HEK293 (cell line): Measurements from ENCODE around the gene KAT14.

Experiments
- CTCF ChIA-PET: fragments of 350-600 bp; formaldehyde crosslinking; extraction: SDS; loops from one replicate; lab custom pipeline; 2021; ENCODE audit warnings: antibody characterized with exemption; lab: Yijun Ruan, JAX
- POLR2A ChIA-PET: fragments of 300-600 bp; formaldehyde crosslinking; extraction: SDS; loops from one replicate; lab custom pipeline; 2020; ENCODE audit warnings: antibody characterized with exemption, inconsistent platforms; lab: Yijun Ruan, JAX
- H3K27ac ChIP-seq: fragments of 200-500 bp; sonication (Bioruptor generic); 2 replicates; pipeline ENCODE4 v1.5.1; 2014; ENCODE audit warnings: low read depth, low read length, control low read depth, inconsistent platforms; ENCODE audit errors: extremely low read depth
- H3K36me3 ChIP-seq, 2 experiments: fragments of 200-500 bp in 1 of 2; sonication (Bioruptor generic) in 1 of 2; 1 replicate in 1 of 2; 2 replicates in 1 of 2; pipeline ENCODE4 v1.5.1; 2014 to 2017; ENCODE audit warnings: inconsistent platforms in 2 of 2, low read length in 2 of 2; ENCODE audit not compliant: control insufficient read depth in 2 of 2, insufficient read depth in 1 of 2
- H3K4me1 ChIP-seq: fragments of 200-500 bp; sonication (Bioruptor generic); 2 replicates; pipeline ENCODE4 v1.5.1; 2014; ENCODE audit warnings: mild to moderate bottlenecking, low read length, inconsistent platforms; ENCODE audit not compliant: control insufficient read depth, insufficient read depth
- H3K4me3 ChIP-seq: 2 replicates; pipeline ENCODE4 v1.5.1; 2011; ENCODE audit warnings: low read depth, mild to moderate bottlenecking, control low read depth, low read length, moderate library complexity
- H3K9me3 ChIP-seq: fragments of 200-500 bp; sonication (Bioruptor generic); 2 replicates; pipeline ENCODE4 v1.5.1; 2014; ENCODE audit warnings: low read depth, low read length, inconsistent platforms; ENCODE audit not compliant: control insufficient read depth, insufficient read depth
- EGR2 ChIP-seq: fragments of 450-650 bp; formaldehyde crosslinking; IDR thresholded peaks from 2 replicates; pipeline ENCODE4 v1.5.1; 2016; ENCODE audit warnings: low read depth, missing biosample characterization, missing genetic modification characterization
- FEZF1 ChIP-seq: fragments of 450-650 bp; formaldehyde crosslinking; IDR thresholded peaks from 2 replicates; pipeline ENCODE4 v1.5.1; 2016; ENCODE audit warnings: missing biosample characterization, missing genetic modification characterization
- GLIS1 ChIP-seq: fragments of 450-650 bp; formaldehyde crosslinking; IDR thresholded peaks from 2 replicates; pipeline ENCODE4 v1.5.1; 2016; ENCODE audit warnings: missing biosample characterization, missing genetic modification characterization
- GLIS2 ChIP-seq: fragments of 450-650 bp; formaldehyde crosslinking; IDR thresholded peaks from 2 replicates; pipeline ENCODE4 v1.5.1; 2016; ENCODE audit warnings: missing biosample characterization, missing genetic modification characterization
- MYNN ChIP-seq: fragments of 450-650 bp; formaldehyde crosslinking; IDR thresholded peaks from 2 replicates; pipeline ENCODE4 v1.5.1; 2016; ENCODE audit warnings: missing biosample characterization, missing genetic modification characterization, borderline replicate concordance
- PRDM10 ChIP-seq: fragments of 450-650 bp; formaldehyde crosslinking; IDR thresholded peaks from 2 replicates; pipeline ENCODE4 v1.5.1; 2016; ENCODE audit warnings: missing biosample characterization, missing genetic modification characterization
- REST ChIP-seq: fragments of 450-650 bp; formaldehyde crosslinking; IDR thresholded peaks from 2 replicates; pipeline ENCODE4 v1.5.1; 2016; ENCODE audit warnings: missing biosample characterization, missing genetic modification characterization
- TRIM28 ChIP-seq: IDR thresholded peaks from 2 replicates; pipeline ENCODE4 v1.6.1; 2011; ENCODE audit warnings: low read length, control low read depth, borderline replicate concordance
- ZBTB17 ChIP-seq: fragments of 450-650 bp; formaldehyde crosslinking; IDR thresholded peaks from 2 replicates; pipeline ENCODE4 v1.5.1; 2016; ENCODE audit warnings: missing biosample characterization, missing genetic modification characterization
- ZBTB20 ChIP-seq: fragments of 450-650 bp; formaldehyde crosslinking; IDR thresholded peaks from 2 replicates; pipeline ENCODE4 v1.5.1; 2016; ENCODE audit warnings: missing biosample characterization, missing genetic modification characterization
- ZBTB48 ChIP-seq: fragments of 450-650 bp; formaldehyde crosslinking; IDR thresholded peaks from 2 replicates; pipeline ENCODE4 v1.5.1; 2016; ENCODE audit warnings: missing biosample characterization, missing genetic modification characterization
- ZIC2 ChIP-seq: fragments of 450-650 bp; formaldehyde crosslinking; IDR thresholded peaks from 2 replicates; pipeline ENCODE4 v1.5.1; 2016; ENCODE audit warnings: missing biosample characterization, missing genetic modification characterization
- ZNF114 ChIP-seq: fragments of 450-650 bp; formaldehyde crosslinking; IDR thresholded peaks from 2 replicates; pipeline ENCODE4 v1.5.0; 2017; ENCODE audit warnings: missing biosample characterization, missing genetic modification characterization
- ZNF202 ChIP-seq: fragments of 450-650 bp; formaldehyde crosslinking; IDR thresholded peaks from 2 replicates; pipeline ENCODE4 v1.5.1; 2016; ENCODE audit warnings: missing biosample characterization, missing genetic modification characterization, borderline replicate concordance
- ZNF211 ChIP-seq: fragments of 450-650 bp; formaldehyde crosslinking; IDR thresholded peaks from 2 replicates; pipeline ENCODE4 v1.5.1; 2016; ENCODE audit warnings: low read depth, missing biosample characterization, missing genetic modification characterization
- ZNF335 ChIP-seq: fragments of 450-650 bp; formaldehyde crosslinking; conservative IDR thresholded peaks from 2 replicates; pipeline ENCODE4 v1.5.1; 2016; ENCODE audit warnings: missing biosample characterization, missing genetic modification characterization
- ZNF416 ChIP-seq: fragments of 450-650 bp; formaldehyde crosslinking; IDR thresholded peaks from 2 replicates; pipeline ENCODE4 v1.5.1; 2016; ENCODE audit warnings: missing biosample characterization, missing genetic modification characterization
- ZNF501 ChIP-seq: fragments of 450-650 bp; formaldehyde crosslinking; IDR thresholded peaks from 2 replicates; pipeline ENCODE4 v1.5.1; 2016; ENCODE audit warnings: missing biosample characterization, missing genetic modification characterization
- ZNF664 ChIP-seq: fragments of 450-650 bp; formaldehyde crosslinking; IDR thresholded peaks from 2 replicates; pipeline ENCODE4 v1.5.1; 2016; ENCODE audit warnings: missing biosample characterization, missing genetic modification characterization
- ZNF701 ChIP-seq: fragments of 450-650 bp; formaldehyde crosslinking; IDR thresholded peaks from 2 replicates; pipeline ENCODE4 v1.5.1; 2016; ENCODE audit warnings: missing biosample characterization, missing genetic modification characterization
- TF ChIP-seq, protein P1 (sequence below): fragments of 450-650 bp; formaldehyde crosslinking; IDR thresholded peaks from 2 replicates; pipeline ENCODE4 v1.5.1; 2016; ENCODE audit warnings: missing biosample characterization, missing genetic modification characterization
- TF ChIP-seq, protein P2 (sequence below): fragments of 450-650 bp; formaldehyde crosslinking; IDR thresholded peaks from 2 replicates; pipeline ENCODE4 v1.5.1; 2016; ENCODE audit warnings: missing biosample characterization, missing genetic modification characterization
- TF ChIP-seq, protein P3 (sequence below): fragments of 450-650 bp; formaldehyde crosslinking; IDR thresholded peaks from 2 replicates; pipeline ENCODE4 v1.5.1; 2016; ENCODE audit warnings: missing biosample characterization, missing genetic modification characterization
- TF ChIP-seq, protein P4 (sequence below): fragments of 450-650 bp; IDR thresholded peaks from 2 replicates; pipeline ENCODE4 v1.5.1; 2018; ENCODE audit warnings: missing biosample characterization, mild to moderate bottlenecking, missing genetic modification characterization

The KAT14 gene

GRCh38 chr20:18224968-18225568, 87.4 kb downstream of the KAT14 start:
- Histone ChIP-seq H3K36me3 (no peaks in the 10 kb centered on the region), H3K9me3 (no peaks in the 10 kb centered on the region), H3K4me3 (no peak overlapping the region), H3K4me1 (peaks cover 8% of the 10 kb centered on the region), H3K27ac (no peak overlapping the region)
- ChIA-PET POLR2A (interaction anchor here (0.6 kb wide), 1 partner anchor 15 kb away, joined by 3 read pairs; no protein-coding TSS in a partner anchor), CTCF (interaction anchor here (0.6 to 1.3 kb wide), 2 partner anchors 11 to 51 kb away, joined by 3 read pairs; no protein-coding TSS in a partner anchor)
- TF ChIP-seq ZNF701 (tag by site-specific recombination) (no peak), GLIS1 (tag by site-specific recombination) (peak; percentile 68), TRIM28 (peak; percentile 56), GLIS2 (tag by site-specific recombination) (peak; percentile 14; the same call in 1 of the 2 replicates), ZNF211 (tag by site-specific recombination) (no peak), MYNN (tag by site-specific recombination) (no peak), ZBTB17 (tag by site-specific recombination) (peak; percentile 32; the same call in 1 of the 2 replicates), ZNF335 (tag by site-specific recombination) (peak; percentile 26; the same call in 1 of the 2 replicates), PRDM10 (tag by site-specific recombination) (peak; percentile 90), ZNF416 (tag by site-specific recombination) (no peak), ZNF202 (tag by site-specific recombination) (no peak), ZNF501 (tag by site-specific recombination) (no peak), REST (tag by site-specific recombination) (no peak), ZNF114 (tag by site-specific recombination) (no peak), FEZF1 (tag by site-specific recombination) (peak; percentile 19; the same call in 1 of the 2 replicates), ZNF664 (no peak), ZBTB20 (tag by site-specific recombination) (peak; percentile 53), EGR2 (tag by site-specific recombination) (no peak), ZIC2 (tag by site-specific recombination) (peak; percentile 89), ZBTB48 (tag by site-specific recombination) (peak; percentile 71; the same call in 1 of the 2 replicates)
- TF ChIP-seq, protein P1, sequence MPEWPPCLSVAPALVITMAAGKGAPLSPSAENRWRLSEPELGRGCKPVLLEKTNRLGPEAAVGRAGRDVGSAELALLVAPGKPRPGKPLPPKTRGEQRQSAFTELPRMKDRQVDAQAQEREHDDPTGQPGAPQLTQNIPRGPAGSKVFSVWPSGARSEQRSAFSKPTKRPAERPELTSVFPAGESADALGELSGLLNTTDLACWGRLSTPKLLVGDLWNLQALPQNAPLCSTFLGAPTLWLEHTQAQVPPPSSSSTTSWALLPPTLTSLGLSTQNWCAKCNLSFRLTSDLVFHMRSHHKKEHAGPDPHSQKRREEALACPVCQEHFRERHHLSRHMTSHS = no peak
- TF ChIP-seq, protein P2, sequence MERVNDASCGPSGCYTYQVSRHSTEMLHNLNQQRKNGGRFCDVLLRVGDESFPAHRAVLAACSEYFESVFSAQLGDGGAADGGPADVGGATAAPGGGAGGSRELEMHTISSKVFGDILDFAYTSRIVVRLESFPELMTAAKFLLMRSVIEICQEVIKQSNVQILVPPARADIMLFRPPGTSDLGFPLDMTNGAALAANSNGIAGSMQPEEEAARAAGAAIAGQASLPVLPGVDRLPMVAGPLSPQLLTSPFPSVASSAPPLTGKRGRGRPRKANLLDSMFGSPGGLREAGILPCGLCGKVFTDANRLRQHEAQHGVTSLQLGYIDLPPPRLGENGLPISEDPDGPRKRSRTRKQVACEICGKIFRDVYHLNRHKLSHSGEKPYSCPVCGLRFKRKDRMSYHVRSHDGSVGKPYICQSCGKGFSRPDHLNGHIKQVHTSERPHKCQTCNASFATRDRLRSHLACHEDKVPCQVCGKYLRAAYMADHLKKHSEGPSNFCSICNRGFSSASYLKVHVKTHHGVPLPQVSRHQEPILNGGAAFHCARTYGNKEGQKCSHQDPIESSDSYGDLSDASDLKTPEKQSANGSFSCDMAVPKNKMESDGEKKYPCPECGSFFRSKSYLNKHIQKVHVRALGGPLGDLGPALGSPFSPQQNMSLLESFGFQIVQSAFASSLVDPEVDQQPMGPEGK (tag by site-specific recombination) = 0 out of 2 replicates have a peak, but pooled peaks have one; percentile 17
- TF ChIP-seq, protein P3, sequence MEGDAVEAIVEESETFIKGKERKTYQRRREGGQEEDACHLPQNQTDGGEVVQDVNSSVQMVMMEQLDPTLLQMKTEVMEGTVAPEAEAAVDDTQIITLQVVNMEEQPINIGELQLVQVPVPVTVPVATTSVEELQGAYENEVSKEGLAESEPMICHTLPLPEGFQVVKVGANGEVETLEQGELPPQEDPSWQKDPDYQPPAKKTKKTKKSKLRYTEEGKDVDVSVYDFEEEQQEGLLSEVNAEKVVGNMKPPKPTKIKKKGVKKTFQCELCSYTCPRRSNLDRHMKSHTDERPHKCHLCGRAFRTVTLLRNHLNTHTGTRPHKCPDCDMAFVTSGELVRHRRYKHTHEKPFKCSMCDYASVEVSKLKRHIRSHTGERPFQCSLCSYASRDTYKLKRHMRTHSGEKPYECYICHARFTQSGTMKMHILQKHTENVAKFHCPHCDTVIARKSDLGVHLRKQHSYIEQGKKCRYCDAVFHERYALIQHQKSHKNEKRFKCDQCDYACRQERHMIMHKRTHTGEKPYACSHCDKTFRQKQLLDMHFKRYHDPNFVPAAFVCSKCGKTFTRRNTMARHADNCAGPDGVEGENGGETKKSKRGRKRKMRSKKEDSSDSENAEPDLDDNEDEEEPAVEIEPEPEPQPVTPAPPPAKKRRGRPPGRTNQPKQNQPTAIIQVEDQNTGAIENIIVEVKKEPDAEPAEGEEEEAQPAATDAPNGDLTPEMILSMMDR (tag by site-specific recombination) = no peak
- TF ChIP-seq, protein P4, sequence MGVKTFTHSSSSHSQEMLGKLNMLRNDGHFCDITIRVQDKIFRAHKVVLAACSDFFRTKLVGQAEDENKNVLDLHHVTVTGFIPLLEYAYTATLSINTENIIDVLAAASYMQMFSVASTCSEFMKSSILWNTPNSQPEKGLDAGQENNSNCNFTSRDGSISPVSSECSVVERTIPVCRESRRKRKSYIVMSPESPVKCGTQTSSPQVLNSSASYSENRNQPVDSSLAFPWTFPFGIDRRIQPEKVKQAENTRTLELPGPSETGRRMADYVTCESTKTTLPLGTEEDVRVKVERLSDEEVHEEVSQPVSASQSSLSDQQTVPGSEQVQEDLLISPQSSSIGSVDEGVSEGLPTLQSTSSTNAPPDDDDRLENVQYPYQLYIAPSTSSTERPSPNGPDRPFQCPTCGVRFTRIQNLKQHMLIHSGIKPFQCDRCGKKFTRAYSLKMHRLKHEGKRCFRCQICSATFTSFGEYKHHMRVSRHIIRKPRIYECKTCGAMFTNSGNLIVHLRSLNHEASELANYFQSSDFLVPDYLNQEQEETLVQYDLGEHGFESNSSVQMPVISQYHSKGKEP (tag by site-specific recombination) = no peak
